ENCODE data around the gene ELP4. TPM values are rescaled to one million over a fixed set of nuclear protein-coding genes. Genes with fewer than 3 reads are reported as not detected.
"Not testable (repeated sequence)": the region's sequence is repeated elsewhere in the genome, so short reads cannot be mapped to it uniquely, and the experiment has no call there.

ELP4 gene
- total and polyA plus RNA-seq, 5 donors from 2014 or later, result 21.0 to 24.2 (median 21.4) TPM

GRCh38 chr11:31740731-31741368, 231.3 kb downstream of the ELP4 start:
- H3K9me3 Mint-ChIP-seq, result peaks cover 0 to 24% (median 3%) of the 10 kb centered on the region in 7 donors
- not testable (repeated sequence) for H3K9me3 ChIP-seq (ENCODE audit: control insufficient read depth in 2 of 2, low read length in 2 of 2); H3K27ac Mint-ChIP-seq; H3K27ac ChIP-seq (ENCODE audit: insufficient read depth, low read length, poor library complexity, severe bottlenecking); H3K36me3 ChIP-seq (ENCODE audit: control insufficient read depth, insufficient read depth, low read length); H3K4me1 Mint-ChIP-seq; H3K27me3 ChIP-seq (ENCODE audit: control insufficient read depth, insufficient read depth, low read length); H3K4me3 Mint-ChIP-seq; H3K4me1 ChIP-seq (ENCODE audit: control insufficient read depth, insufficient read depth, low read length, poor library complexity, severe bottlenecking); H3K36me3 Mint-ChIP-seq; DNase-seq; H3K27me3 Mint-ChIP-seq; H3K4me3 ChIP-seq (ENCODE audit: low read depth, low read length); ATAC-seq (ENCODE audit: low read depth in 2 of 2)

DNA sequence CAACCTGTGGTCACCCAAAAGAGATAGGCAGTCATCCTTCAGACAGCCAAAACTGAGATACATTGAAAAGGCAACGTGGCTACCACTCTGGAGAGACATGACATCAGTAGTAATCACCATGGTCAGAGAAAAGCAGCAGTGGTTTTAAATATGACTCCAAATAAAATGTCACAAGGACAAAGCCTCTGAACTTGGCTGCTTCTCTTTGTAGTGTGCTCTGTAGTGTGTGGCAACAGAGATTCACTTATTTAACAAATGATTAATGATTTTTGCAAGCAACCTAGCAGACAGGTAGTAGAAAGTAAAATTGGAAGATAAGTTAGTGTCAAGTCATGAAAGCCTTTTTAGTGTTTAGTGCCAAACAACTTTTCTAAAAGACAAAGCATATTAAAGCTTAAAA, 238.0 kb downstream of the ELP4 start:
- Histone ChIP-seq H3K9me3 (ENCODE audit: control insufficient read depth in 2 of 2, low read length in 2 of 2) (no peaks in the 10 kb centered on the region), H3K27me3 (ENCODE audit: control insufficient read depth, insufficient read depth, low read length) (no peaks in the 10 kb centered on the region), H3K27ac (ENCODE audit: insufficient read depth, low read length, poor library complexity, severe bottlenecking) (no peak overlapping the region), H3K4me1 (ENCODE audit: control insufficient read depth, insufficient read depth, low read length, poor library complexity, severe bottlenecking) (no peaks in the 10 kb centered on the region), H3K4me3 (ENCODE audit: low read depth, low read length) (no peak overlapping the region), H3K36me3 (ENCODE audit: control insufficient read depth, insufficient read depth, low read length) (no peaks in the 10 kb centered on the region)
- Mint-ChIP-seq H3K4me3 (no peak overlapping the region), H3K27me3 (no peaks in the 10 kb centered on the region), H3K9me3 (peaks cover 0 to 11% (median 0%) of the 10 kb centered on the region in 7 donors), H3K4me1 (no peaks in the 10 kb centered on the region), H3K27ac (no peak overlapping the region), H3K36me3 (peaks cover 6% of the 10 kb centered on the region)
- ATAC-seq (ENCODE audit: low read depth in 2 of 2) (no peak), DNase-seq (no peak)

DNA sequence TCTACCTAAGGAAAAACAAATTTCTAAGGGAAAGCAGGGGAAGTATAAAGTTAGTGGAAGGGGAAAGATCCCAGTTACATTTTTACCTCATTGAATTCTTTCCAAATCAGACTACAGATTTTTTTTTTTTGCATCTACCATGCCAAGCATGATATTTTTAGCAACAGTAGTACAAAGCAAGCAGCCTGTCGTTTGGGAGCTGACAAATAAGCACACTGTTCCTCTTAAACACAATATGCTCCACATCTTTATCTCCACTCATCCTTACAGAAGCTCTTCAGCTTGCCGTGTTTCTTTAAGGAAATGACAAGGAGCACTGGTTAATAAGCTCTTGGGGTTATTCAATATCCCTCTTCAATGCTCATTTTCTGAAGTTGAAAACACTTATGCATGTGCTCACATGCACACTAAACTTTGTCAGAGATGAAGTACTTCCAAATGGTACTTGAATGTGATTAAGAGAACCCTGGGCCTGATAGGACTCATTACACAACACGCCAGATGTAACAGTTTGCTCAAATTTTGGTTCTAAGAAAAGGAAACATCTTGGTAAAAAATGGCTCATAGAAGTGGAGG, 247.8 kb downstream of the ELP4 start:
- peaks cover 0 to 2% (median 0%) of the 10 kb centered on the region in 7 donors for H3K9me3 Mint-ChIP-seq
- H3K36me3 Mint-ChIP-seq, result peaks cover 8% of the 10 kb centered on the region

GRCh38 chr11:31761636-31762035, 252.1 kb downstream of the ELP4 start:
- no peak for DNase-seq
- no peaks in the 10 kb centered on the region for H3K9me3 Mint-ChIP-seq

More for the DNA sequence above, 247.8 kb downstream of the ELP4 start:
- H3K4me1 ChIP-seq (ENCODE audit: control insufficient read depth, insufficient read depth, low read length, poor library complexity, severe bottlenecking), result no peaks in the 10 kb centered on the region
- DNase-seq (no peak), ATAC-seq (ENCODE audit: low read depth in 2 of 2) (no peak)
- no peak overlapping the region for H3K4me3 ChIP-seq (ENCODE audit: low read depth, low read length)
- H3K36me3 ChIP-seq (ENCODE audit: control insufficient read depth, insufficient read depth, low read length), result no peaks in the 10 kb centered on the region
- Mint-ChIP-seq H3K27me3 (no peaks in the 10 kb centered on the region), H3K4me1 (no peaks in the 10 kb centered on the region), H3K27ac (no peak overlapping the region), H3K4me3 (no peak overlapping the region)
- no peaks in the 10 kb centered on the region for H3K9me3 ChIP-seq (ENCODE audit: control insufficient read depth in 2 of 2, low read length in 2 of 2)
- H3K27ac ChIP-seq (ENCODE audit: insufficient read depth, low read length, poor library complexity, severe bottlenecking), result no peak overlapping the region
- no peaks in the 10 kb centered on the region for H3K27me3 ChIP-seq (ENCODE audit: control insufficient read depth, insufficient read depth, low read length)

GRCh38 chr11:31763296-31763695, 253.7 kb downstream of the ELP4 start:
- Mint-ChIP-seq H3K9me3 (no peaks in the 10 kb centered on the region), H3K27ac (no peak overlapping the region), H3K4me3 (no peak overlapping the region), H3K4me1 (no peaks in the 10 kb centered on the region), H3K27me3 (no peaks in the 10 kb centered on the region), H3K36me3 (peaks cover 6% of the 10 kb centered on the region)
- DNase-seq (no peak), ATAC-seq (ENCODE audit: low read depth in 2 of 2) (no peak)
- H3K36me3 ChIP-seq (ENCODE audit: control insufficient read depth, insufficient read depth, low read length), result no peaks in the 10 kb centered on the region
- no peaks in the 10 kb centered on the region for H3K4me1 ChIP-seq (ENCODE audit: control insufficient read depth, insufficient read depth, low read length, poor library complexity, severe bottlenecking)
- H3K27me3 ChIP-seq (ENCODE audit: control insufficient read depth, insufficient read depth, low read length), result no peaks in the 10 kb centered on the region
- H3K27ac ChIP-seq (ENCODE audit: insufficient read depth, low read length, poor library complexity, severe bottlenecking), result no peak overlapping the region
- H3K9me3 ChIP-seq (ENCODE audit: control insufficient read depth in 2 of 2, low read length in 2 of 2), result no peaks in the 10 kb centered on the region
- no peak overlapping the region for H3K4me3 ChIP-seq (ENCODE audit: low read depth, low read length)

More at GRCh38 chr11:31761636-31762035, 252.1 kb downstream of the ELP4 start:
- no peaks in the 10 kb centered on the region for H3K27me3 Mint-ChIP-seq
- no peak overlapping the region for H3K27ac Mint-ChIP-seq
- peaks cover 6% of the 10 kb centered on the region for H3K36me3 Mint-ChIP-seq
- no peaks in the 10 kb centered on the region for H3K36me3 ChIP-seq (ENCODE audit: control insufficient read depth, insufficient read depth, low read length)
- no peaks in the 10 kb centered on the region for H3K9me3 ChIP-seq (ENCODE audit: control insufficient read depth in 2 of 2, low read length in 2 of 2)
- H3K4me1 Mint-ChIP-seq, result no peaks in the 10 kb centered on the region
- H3K27ac ChIP-seq (ENCODE audit: insufficient read depth, low read length, poor library complexity, severe bottlenecking), result no peak overlapping the region
- no peak overlapping the region for H3K4me3 Mint-ChIP-seq
- no peak for ATAC-seq (ENCODE audit: low read depth in 2 of 2)
- no peaks in the 10 kb centered on the region for H3K4me1 ChIP-seq (ENCODE audit: control insufficient read depth, insufficient read depth, low read length, poor library complexity, severe bottlenecking)
- H3K4me3 ChIP-seq (ENCODE audit: low read depth, low read length), result no peak overlapping the region
- H3K27me3 ChIP-seq (ENCODE audit: control insufficient read depth, insufficient read depth, low read length), result no peaks in the 10 kb centered on the region

DNA sequence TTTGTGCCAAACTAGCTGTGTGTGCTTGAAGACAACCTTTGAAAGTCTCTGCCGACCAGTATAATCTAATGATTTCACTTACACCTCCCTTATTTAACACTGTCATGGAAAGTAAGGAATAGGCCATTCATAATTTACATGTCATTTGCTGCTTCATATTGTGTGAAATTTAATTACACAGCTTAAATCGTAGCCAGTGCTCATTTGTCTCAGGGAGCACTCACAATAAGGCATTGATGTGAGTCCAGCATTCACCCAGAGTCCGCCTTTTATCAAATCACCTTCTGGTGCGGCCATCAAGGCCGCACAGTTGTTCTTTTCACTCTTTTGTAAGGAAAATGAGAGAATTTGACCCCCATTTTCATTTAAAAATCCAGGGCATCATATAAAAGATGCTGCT, 254.7 kb downstream of the ELP4 start:
- Histone ChIP-seq H3K9me3 (ENCODE audit: control insufficient read depth in 2 of 2, low read length in 2 of 2) (no peaks in the 10 kb centered on the region), H3K27me3 (ENCODE audit: control insufficient read depth, insufficient read depth, low read length) (no peaks in the 10 kb centered on the region), H3K27ac (ENCODE audit: insufficient read depth, low read length, poor library complexity, severe bottlenecking) (no peak overlapping the region), H3K4me3 (ENCODE audit: low read depth, low read length) (no peak overlapping the region), H3K4me1 (ENCODE audit: control insufficient read depth, insufficient read depth, low read length, poor library complexity, severe bottlenecking) (no peaks in the 10 kb centered on the region), H3K36me3 (ENCODE audit: control insufficient read depth, insufficient read depth, low read length) (no peaks in the 10 kb centered on the region)
- H3K36me3 Mint-ChIP-seq, result peaks cover 3% of the 10 kb centered on the region
- H3K27ac Mint-ChIP-seq, result no peak overlapping the region
- no peaks in the 10 kb centered on the region for H3K4me1 Mint-ChIP-seq
- DNase-seq (no peak), ATAC-seq (ENCODE audit: low read depth in 2 of 2) (no peak)
- no peaks in the 10 kb centered on the region for H3K9me3 Mint-ChIP-seq
- H3K4me3 Mint-ChIP-seq, result no peak overlapping the region
- H3K27me3 Mint-ChIP-seq, result no peaks in the 10 kb centered on the region

DNA sequence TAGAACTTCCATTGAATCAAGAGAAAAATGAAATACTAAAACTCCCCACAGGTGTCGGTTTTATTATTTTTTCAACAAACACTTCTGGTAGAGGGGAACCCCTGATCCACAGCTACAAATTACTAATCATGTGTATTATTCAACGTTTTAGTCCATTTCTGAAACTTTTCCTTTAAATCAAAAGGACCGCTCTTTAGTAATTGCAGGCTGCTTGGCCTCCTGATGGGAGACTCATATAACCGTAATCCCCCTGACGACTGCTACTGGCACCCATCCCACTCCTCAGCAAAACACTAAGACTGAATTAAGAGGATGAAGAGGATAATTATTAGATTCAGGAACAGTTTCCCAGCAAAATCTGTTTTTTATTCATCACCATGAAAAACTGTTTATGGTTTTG, 255.2 kb downstream of the ELP4 start:
- no peak overlapping the region for H3K27ac ChIP-seq (ENCODE audit: insufficient read depth, low read length, poor library complexity, severe bottlenecking)
- Mint-ChIP-seq H3K4me3 (no peak overlapping the region), H3K27ac (no peak overlapping the region), H3K9me3 (no peaks in the 10 kb centered on the region), H3K36me3 (peaks cover 3% of the 10 kb centered on the region), H3K27me3 (no peaks in the 10 kb centered on the region), H3K4me1 (no peaks in the 10 kb centered on the region)
- no peak overlapping the region for H3K4me3 ChIP-seq (ENCODE audit: low read depth, low read length)
- ATAC-seq (ENCODE audit: low read depth in 2 of 2), result no peak
- H3K27me3 ChIP-seq (ENCODE audit: control insufficient read depth, insufficient read depth, low read length), result no peaks in the 10 kb centered on the region
- H3K36me3 ChIP-seq (ENCODE audit: control insufficient read depth, insufficient read depth, low read length), result no peaks in the 10 kb centered on the region
- no peak for DNase-seq
- H3K4me1 ChIP-seq (ENCODE audit: control insufficient read depth, insufficient read depth, low read length, poor library complexity, severe bottlenecking), result no peaks in the 10 kb centered on the region
- no peaks in the 10 kb centered on the region for H3K9me3 ChIP-seq (ENCODE audit: control insufficient read depth in 2 of 2, low read length in 2 of 2)

GRCh38 chr11:31767066-31767465, 257.5 kb downstream of the ELP4 start:
- no peaks in the 10 kb centered on the region for H3K36me3 ChIP-seq (ENCODE audit: control insufficient read depth, insufficient read depth, low read length)
- no peak overlapping the region for H3K4me3 ChIP-seq (ENCODE audit: low read depth, low read length)
- no peaks in the 10 kb centered on the region for H3K9me3 ChIP-seq (ENCODE audit: control insufficient read depth in 2 of 2, low read length in 2 of 2)
- H3K27me3 ChIP-seq (ENCODE audit: control insufficient read depth, insufficient read depth, low read length), result no peaks in the 10 kb centered on the region
- Mint-ChIP-seq H3K36me3 (peaks cover 17% of the 10 kb centered on the region), H3K27me3 (no peaks in the 10 kb centered on the region), H3K4me3 (no peak overlapping the region), H3K27ac (no peak overlapping the region), H3K4me1 (peaks cover 0 to 2% (median 0%) of the 10 kb centered on the region in 4 donors), H3K9me3 (peaks cover 0 to 1% (median 0%) of the 10 kb centered on the region in 7 donors)
- no peak overlapping the region for H3K27ac ChIP-seq (ENCODE audit: insufficient read depth, low read length, poor library complexity, severe bottlenecking)
- DNase-seq (no peak), ATAC-seq (ENCODE audit: low read depth in 2 of 2) (no peak)
- H3K4me1 ChIP-seq (ENCODE audit: control insufficient read depth, insufficient read depth, low read length, poor library complexity, severe bottlenecking), result no peaks in the 10 kb centered on the region
